ENCODE data around the gene SPATS2. TPM values are rescaled to one million over a fixed set of nuclear protein-coding genes. Genes with fewer than 3 reads are reported as not detected.

The SPATS2 gene
- total RNA-seq, 4 donors from 2014 or later = 8.6 to 17.8 (median 9.5) TPM

DNA sequence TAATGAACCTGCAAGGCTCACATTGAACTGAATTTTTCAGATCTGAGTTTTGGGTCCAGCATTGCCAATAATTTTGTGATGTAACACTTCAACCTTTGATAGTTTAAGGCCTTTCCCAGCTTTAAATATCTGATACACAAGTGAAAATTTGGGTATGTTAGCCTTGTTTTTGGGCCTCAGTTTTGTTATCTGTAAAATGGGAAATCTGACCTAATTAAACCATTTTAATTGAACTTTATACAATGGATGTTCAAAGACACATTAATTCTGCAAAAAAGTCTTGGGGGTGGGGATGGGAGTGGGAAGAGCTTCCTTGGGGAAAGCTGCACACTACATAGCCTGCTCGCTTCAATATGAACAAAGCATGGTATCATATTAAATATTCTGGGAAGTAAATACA lies 5.2 kb upstream of the SPATS2 start:
- no peak overlapping the region for H3K4me3 ChIP-seq
- TF ChIP-seq EP300 (IDR thresholded peaks at IDR 0.05) (no peak), POLR2AphosphoS5 (IDR thresholded peaks at IDR 0.05) (no peak), POLR2A (IDR thresholded peaks at IDR 0.05) (no peak)
- TF ChIP-seq, protein P1, sequence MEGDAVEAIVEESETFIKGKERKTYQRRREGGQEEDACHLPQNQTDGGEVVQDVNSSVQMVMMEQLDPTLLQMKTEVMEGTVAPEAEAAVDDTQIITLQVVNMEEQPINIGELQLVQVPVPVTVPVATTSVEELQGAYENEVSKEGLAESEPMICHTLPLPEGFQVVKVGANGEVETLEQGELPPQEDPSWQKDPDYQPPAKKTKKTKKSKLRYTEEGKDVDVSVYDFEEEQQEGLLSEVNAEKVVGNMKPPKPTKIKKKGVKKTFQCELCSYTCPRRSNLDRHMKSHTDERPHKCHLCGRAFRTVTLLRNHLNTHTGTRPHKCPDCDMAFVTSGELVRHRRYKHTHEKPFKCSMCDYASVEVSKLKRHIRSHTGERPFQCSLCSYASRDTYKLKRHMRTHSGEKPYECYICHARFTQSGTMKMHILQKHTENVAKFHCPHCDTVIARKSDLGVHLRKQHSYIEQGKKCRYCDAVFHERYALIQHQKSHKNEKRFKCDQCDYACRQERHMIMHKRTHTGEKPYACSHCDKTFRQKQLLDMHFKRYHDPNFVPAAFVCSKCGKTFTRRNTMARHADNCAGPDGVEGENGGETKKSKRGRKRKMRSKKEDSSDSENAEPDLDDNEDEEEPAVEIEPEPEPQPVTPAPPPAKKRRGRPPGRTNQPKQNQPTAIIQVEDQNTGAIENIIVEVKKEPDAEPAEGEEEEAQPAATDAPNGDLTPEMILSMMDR (IDR thresholded peaks at IDR 0.05) = no peak
- H3K9me3 ChIP-seq = no peaks in the 10 kb centered on the region
- H3K27me3 ChIP-seq = peaks cover 18% of the 10 kb centered on the region
- H3K27ac ChIP-seq = no peak overlapping the region
- ATAC-seq = no peak
- 70 to 100% methylated on average over 1 of the region's 1 CpG for WGBS, 2 donors (ENCODE audit: low coverage in 1 of 2)
- H3K36me3 ChIP-seq = no peaks in the 10 kb centered on the region
- H3K4me1 ChIP-seq = peaks cover 0 to 18% (median 0%) of the 10 kb centered on the region in 3 donors

- peaks cover 6% of the 10 kb centered on the region for H3K27me3 ChIP-seq
- no peak overlapping the region for H3K4me3 ChIP-seq
- no peaks in the 10 kb centered on the region for H3K9me3 ChIP-seq
- WGBS, 2 donors (ENCODE audit: low coverage in 1 of 2) = 80 to 82% methylated on average over 1 of the region's 1 CpG
- H3K4me1 ChIP-seq = peaks cover 0 to 34% (median 13%) of the 10 kb centered on the region in 3 donors
- H3K36me3 ChIP-seq = no peaks in the 10 kb centered on the region
- no peak overlapping the region for H3K27ac ChIP-seq
- ATAC-seq = no peak
- TF ChIP-seq POLR2AphosphoS5 (IDR thresholded peaks at IDR 0.05) (no peak), POLR2A (IDR thresholded peaks at IDR 0.05) (no peak), EP300 (IDR thresholded peaks at IDR 0.05) (no peak)
- TF ChIP-seq, protein P1 (IDR thresholded peaks at IDR 0.05) = no peak
Observed at GRCh38 chr12:49364989-49365388, 2.3 kb upstream of the SPATS2 start.

- Histone ChIP-seq H3K9me3 (no peaks in the 10 kb centered on the region), H3K27me3 (peaks cover under 1% of the 10 kb centered on the region), H3K36me3 (no peaks in the 10 kb centered on the region), H3K4me3 (no peak overlapping the region), H3K4me1 (peaks cover 0 to 34% (median 13%) of the 10 kb centered on the region in 3 donors), H3K27ac (peak overlapping the region in 1 of 4 donors; percentile 94)
- WGBS, 2 donors (ENCODE audit: low coverage in 1 of 2) = 74 to 88% methylated on average over 4 of the region's 5 CpGs
- ATAC-seq = no peak
- TF ChIP-seq POLR2AphosphoS5 (IDR thresholded peaks at IDR 0.05) (no peak), EP300 (IDR thresholded peaks at IDR 0.05) (no peak)
Observed at GRCh38 chr12:49365542-49365941, 1.7 kb upstream of the SPATS2 start.

DNA sequence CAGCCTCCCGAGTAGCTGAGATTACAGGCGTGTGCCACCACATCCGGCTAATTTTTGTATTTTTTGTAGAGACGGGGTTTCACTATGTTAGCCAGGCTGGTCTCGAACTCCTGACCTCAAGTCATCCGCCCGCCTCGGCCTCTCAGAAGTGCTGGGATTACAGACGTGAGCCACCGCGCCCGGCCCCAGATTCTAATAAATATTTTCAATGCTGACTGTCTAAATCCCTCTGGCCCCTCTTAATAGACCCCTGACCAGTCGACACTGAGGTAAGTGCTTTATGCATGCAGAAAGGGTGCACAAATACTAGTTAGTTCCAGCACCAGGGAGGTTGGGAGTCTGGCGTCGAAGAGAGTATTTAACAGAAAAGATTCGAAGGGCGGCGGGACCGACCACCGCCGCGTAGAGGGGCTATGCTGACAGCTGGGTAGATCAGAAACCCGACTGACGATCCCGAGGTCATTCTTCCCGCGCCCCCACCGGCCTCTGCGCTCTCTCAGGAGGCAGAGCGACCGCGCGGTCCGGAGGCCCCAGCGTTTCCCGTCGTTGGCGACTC lies 1.1 kb upstream of the SPATS2 start:
- no peak for ATAC-seq
- Histone ChIP-seq H3K9me3 (no peaks in the 10 kb centered on the region), H3K4me3 (peak overlapping the region; percentile 64 to 90), H3K4me1 (peaks cover 0 to 34% (median 13%) of the 10 kb centered on the region in 3 donors), H3K36me3 (no peaks in the 10 kb centered on the region), H3K27me3 (no peaks in the 10 kb centered on the region), H3K27ac (peak overlapping the region; percentile 79 to 98 (median 95))
- TF ChIP-seq POLR2A (IDR thresholded peaks at IDR 0.05) = peak in 1 of 2 donors; percentile 11
- TF ChIP-seq, protein P1 (IDR thresholded peaks at IDR 0.05) = no peak
- 17 to 39% methylated on average over 3 to 12 of the region's 38 CpGs for WGBS, 2 donors (ENCODE audit: low coverage in 1 of 2)

DNA sequence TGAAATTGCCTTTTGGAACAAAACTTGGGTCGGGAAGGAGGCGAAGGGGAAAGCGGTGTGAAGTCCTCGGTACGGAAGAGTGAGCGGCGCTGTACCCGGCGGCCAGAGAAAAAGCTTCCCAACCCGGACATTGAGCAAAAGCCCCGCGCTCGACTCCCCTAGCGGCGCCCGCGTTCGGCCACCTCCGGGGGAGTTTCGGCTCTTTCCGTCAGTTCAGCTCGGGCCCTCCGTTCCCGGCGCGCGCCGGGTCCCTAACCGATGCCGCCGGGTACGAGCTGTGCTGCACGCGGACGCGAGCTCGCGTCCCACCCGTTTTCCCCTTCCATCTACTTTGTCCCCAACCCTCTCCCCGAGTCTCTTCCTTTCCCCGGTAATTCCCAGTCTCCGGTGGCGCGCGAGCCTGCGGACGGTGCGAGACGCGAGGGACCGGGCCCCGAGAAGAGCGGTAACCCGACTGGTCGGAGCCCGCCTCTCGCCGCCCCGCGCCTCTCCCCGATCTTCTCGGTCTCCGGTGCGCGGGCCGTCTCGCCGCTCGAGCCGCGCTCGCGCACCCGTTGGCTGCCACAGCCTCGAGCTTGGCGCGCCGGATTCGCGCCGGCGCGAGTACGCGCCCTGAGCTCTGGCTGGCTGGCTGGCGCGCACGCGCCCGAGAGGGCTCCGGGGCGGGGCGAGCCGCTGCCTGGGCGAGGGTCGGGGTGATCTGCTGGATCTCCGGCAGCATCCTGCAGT lies 446 bp upstream of the SPATS2 start:
- H3K4me3 ChIP-seq = peak overlapping the region; percentile 64 to 90
- TF ChIP-seq POLR2AphosphoS5 (IDR thresholded peaks at IDR 0.05) (no peak), POLR2A (IDR thresholded peaks at IDR 0.05) (peak; percentile 30 to 60), EP300 (IDR thresholded peaks at IDR 0.05) (no peak)
- TF ChIP-seq, protein P1 (IDR thresholded peaks at IDR 0.05) = peak in 3 of 4 experiments; percentile 49 to 62 (median 52)
- ATAC-seq = peak; percentile 95
- H3K27me3 ChIP-seq = no peaks in the 10 kb centered on the region
- no CpG with 5 or more reads among the region's 97 CpGs for WGBS, 2 donors (ENCODE audit: low coverage in 1 of 2)
- H3K9me3 ChIP-seq = no peaks in the 10 kb centered on the region
- H3K27ac ChIP-seq = peak overlapping the region; percentile 79 to 98 (median 95)
- H3K36me3 ChIP-seq = no peaks in the 10 kb centered on the region
- peaks cover 0 to 34% (median 13%) of the 10 kb centered on the region in 3 donors for H3K4me1 ChIP-seq

Data from gastroesophageal sphincter (tissue), 4 donors.